ENCODE results near the gene GNAZ.

Gene GNAZ

DNA sequence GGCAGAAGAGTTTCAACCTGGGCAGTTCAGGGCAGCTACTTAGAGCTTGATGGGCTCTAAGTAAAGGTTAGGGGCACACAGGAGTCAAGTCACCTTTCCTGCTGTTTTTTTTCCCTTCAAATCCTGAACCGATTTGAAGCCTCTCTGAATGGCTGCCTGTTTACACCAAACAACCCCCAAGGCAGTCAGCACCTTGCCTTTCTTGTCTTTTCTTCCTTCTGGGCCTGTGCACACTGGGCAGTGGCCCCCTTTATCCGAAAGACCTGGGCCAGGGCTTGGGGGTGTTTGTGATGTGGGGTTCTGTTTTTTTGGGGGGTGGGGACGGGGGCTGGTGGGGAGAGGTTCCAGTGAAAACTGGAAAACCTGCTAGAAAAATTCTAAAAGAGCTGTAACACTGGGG lies 67.1 kb downstream of the GNAZ start:
- peaks cover 64% of the 10 kb centered on the region for H3K4me1 ChIP-seq (ENCODE audit: low read length)
- peaks cover 56% of the 10 kb centered on the region for H3F3A ChIP-seq (ENCODE audit: insufficient read depth, low read length)
- DNase-seq: no peak
- H3K9ac ChIP-seq (ENCODE audit: low read length): peak overlapping the region; percentile 94
- no peaks in the 10 kb centered on the region for H3K36me3 ChIP-seq (replicated peaks; ENCODE audit: insufficient read depth, low read length)
- H2AFZ ChIP-seq (ENCODE audit: low read length): no peak overlapping the region
- TF ChIP-seq, protein P1, sequence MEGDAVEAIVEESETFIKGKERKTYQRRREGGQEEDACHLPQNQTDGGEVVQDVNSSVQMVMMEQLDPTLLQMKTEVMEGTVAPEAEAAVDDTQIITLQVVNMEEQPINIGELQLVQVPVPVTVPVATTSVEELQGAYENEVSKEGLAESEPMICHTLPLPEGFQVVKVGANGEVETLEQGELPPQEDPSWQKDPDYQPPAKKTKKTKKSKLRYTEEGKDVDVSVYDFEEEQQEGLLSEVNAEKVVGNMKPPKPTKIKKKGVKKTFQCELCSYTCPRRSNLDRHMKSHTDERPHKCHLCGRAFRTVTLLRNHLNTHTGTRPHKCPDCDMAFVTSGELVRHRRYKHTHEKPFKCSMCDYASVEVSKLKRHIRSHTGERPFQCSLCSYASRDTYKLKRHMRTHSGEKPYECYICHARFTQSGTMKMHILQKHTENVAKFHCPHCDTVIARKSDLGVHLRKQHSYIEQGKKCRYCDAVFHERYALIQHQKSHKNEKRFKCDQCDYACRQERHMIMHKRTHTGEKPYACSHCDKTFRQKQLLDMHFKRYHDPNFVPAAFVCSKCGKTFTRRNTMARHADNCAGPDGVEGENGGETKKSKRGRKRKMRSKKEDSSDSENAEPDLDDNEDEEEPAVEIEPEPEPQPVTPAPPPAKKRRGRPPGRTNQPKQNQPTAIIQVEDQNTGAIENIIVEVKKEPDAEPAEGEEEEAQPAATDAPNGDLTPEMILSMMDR (IDR thresholded peaks at IDR 0.05; ENCODE audit: low read length): no peak
- TF ChIP-seq EZH2phosphoT487 (IDR thresholded peaks at IDR 0.05; ENCODE audit: low read length) (no peak), EZH2 (optimal IDR thresholded peaks at IDR 0.05; ENCODE audit: low read depth, low read length) (no peak)
- H3K4me3 ChIP-seq (ENCODE audit: low read length): peak overlapping the region; percentile 31
- H3K27ac ChIP-seq (ENCODE audit: low read length): peak overlapping the region; percentile 99
- no peaks in the 10 kb centered on the region for H3K9me3 ChIP-seq (replicated peaks; ENCODE audit: insufficient read depth, low read length)
- H3K4me2 ChIP-seq (ENCODE audit: low read depth, low read length): peak overlapping the region; percentile 46
- no peaks in the 10 kb centered on the region for H4K20me1 ChIP-seq (ENCODE audit: insufficient read depth, low read length)
- no peaks in the 10 kb centered on the region for H3K27me3 ChIP-seq (replicated peaks; ENCODE audit: insufficient read depth, low read length)
- H3K79me2 ChIP-seq (ENCODE audit: low read length): peaks cover 8% of the 10 kb centered on the region; the same call in 1 of the 2 replicates
- H3K9me2 ChIP-seq (replicated peaks; ENCODE audit: insufficient read depth, low read length): no peaks in the 10 kb centered on the region

DNA sequence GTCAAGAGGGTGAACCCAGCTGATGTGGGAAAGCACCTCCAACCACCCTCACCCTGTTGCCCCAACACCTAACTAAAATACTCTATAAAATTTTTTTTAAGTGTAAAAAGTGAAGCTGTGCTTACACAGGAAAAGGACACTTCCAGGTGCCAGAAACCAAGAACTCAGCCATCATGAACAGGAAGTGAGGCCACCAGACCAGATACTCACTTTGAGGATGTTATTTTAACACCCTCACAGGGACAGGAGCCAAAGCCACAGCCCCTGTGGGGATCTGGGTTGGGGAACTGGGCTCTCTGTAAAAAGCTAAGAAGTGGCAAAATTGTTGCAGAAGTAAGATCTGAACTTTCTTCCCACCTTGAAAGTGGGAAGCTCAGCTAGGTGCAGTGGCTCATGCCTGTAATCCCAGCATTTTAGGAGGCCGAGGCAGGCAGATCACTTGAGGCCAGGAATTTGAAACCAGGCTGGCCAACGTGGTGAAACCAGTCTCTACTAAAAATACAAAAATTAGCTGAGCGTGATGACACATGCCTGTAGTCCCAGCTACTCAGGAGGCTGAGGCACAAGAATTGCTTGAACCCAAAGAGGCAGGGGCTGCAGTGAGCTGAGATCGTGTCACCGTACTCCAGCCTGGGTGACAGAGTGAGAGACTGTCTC lies 67.7 kb downstream of the GNAZ start:
- Histone ChIP-seq H3K4me2 (ENCODE audit: low read depth, low read length) (peak overlapping the region; percentile 46; the same call in 1 of the 2 replicates), H3K27ac (ENCODE audit: low read length) (peak overlapping the region; percentile 99), H3K9me2 (replicated peaks; ENCODE audit: insufficient read depth, low read length) (no peaks in the 10 kb centered on the region), H3K79me2 (ENCODE audit: low read length) (peaks cover 8% of the 10 kb centered on the region; the same call in 1 of the 2 replicates), H3K4me3 (ENCODE audit: low read length) (peak overlapping the region; percentile 6; the same call in 1 of the 2 replicates), H4K20me1 (ENCODE audit: insufficient read depth, low read length) (no peaks in the 10 kb centered on the region), H3K27me3 (replicated peaks; ENCODE audit: insufficient read depth, low read length) (no peaks in the 10 kb centered on the region), H3K4me1 (ENCODE audit: low read length) (peaks cover 69% of the 10 kb centered on the region), H3K9me3 (replicated peaks; ENCODE audit: insufficient read depth, low read length) (no peaks in the 10 kb centered on the region), H3K36me3 (replicated peaks; ENCODE audit: insufficient read depth, low read length) (no peaks in the 10 kb centered on the region), H3F3A (ENCODE audit: insufficient read depth, low read length) (peaks cover 56% of the 10 kb centered on the region), H2AFZ (ENCODE audit: low read length) (no peak overlapping the region), H3K9ac (ENCODE audit: low read length) (peak overlapping the region; percentile 94)
- DNase-seq: peak; percentile 94
- TF ChIP-seq, protein P1 (IDR thresholded peaks at IDR 0.05; ENCODE audit: low read length): no peak
- TF ChIP-seq EZH2 (optimal IDR thresholded peaks at IDR 0.05; ENCODE audit: low read depth, low read length) (no peak), EZH2phosphoT487 (IDR thresholded peaks at IDR 0.05; ENCODE audit: low read length) (no peak)

DNA sequence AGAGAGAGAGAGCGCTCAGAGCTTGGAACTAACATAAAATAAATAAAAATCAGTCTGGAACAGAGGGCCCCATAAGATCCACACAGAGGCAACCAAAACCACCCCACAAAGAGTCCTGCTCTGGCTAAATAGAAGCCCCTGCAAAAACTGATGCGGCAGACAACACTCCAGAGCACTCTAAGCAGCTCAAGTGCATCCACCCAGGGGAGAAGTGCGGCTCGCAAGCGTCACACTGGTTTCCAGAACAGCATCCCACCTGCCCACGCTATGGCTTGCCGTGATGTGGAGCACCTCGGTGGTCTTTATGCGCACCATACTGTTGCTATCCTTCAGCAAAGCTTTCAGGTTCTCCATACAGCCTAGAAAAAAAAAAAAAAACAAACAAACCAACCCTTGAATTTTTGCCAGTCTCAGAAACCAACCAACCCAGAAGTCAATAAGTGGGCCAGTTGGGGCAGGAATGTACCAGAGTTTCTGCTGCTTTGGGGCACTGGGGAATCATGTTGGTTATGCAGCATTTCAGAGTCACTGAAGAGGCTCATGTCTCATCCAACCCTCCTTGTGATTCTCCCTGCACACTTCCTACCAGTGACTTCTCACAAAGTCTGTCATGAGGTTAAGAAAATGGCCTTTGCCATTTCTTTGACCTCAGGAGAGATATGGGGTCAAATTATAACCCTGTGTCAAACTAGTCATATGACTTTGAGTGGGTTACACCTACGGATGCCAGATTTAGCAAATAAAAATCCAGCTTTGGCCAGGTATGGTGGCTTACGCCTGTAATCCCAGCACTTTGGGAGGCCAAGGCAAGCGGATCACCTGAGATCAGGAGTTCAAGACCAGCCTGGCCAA lies 68.5 kb downstream of the GNAZ start:
- no peak for DNase-seq
- Histone ChIP-seq H3K9me3 (replicated peaks; ENCODE audit: insufficient read depth, low read length) (no peaks in the 10 kb centered on the region), H3K27ac (ENCODE audit: low read length) (peak overlapping the region; percentile 99), H3K36me3 (replicated peaks; ENCODE audit: insufficient read depth, low read length) (no peaks in the 10 kb centered on the region), H3K27me3 (replicated peaks; ENCODE audit: insufficient read depth, low read length) (no peaks in the 10 kb centered on the region), H2AFZ (ENCODE audit: low read length) (no peak overlapping the region), H3K9ac (ENCODE audit: low read length) (peak overlapping the region; percentile 94), H3K4me1 (ENCODE audit: low read length) (peaks cover 69% of the 10 kb centered on the region), H3K4me3 (ENCODE audit: low read length) (peak overlapping the region; percentile 6; the same call in 1 of the 2 replicates), H3K9me2 (replicated peaks; ENCODE audit: insufficient read depth, low read length) (no peaks in the 10 kb centered on the region), H3K4me2 (ENCODE audit: low read depth, low read length) (peak overlapping the region; percentile 46), H3F3A (ENCODE audit: insufficient read depth, low read length) (peaks cover 56% of the 10 kb centered on the region), H4K20me1 (ENCODE audit: insufficient read depth, low read length) (no peaks in the 10 kb centered on the region), H3K79me2 (ENCODE audit: low read length) (peaks cover 8% of the 10 kb centered on the region; the same call in 1 of the 2 replicates)
- TF ChIP-seq EZH2phosphoT487 (IDR thresholded peaks at IDR 0.05; ENCODE audit: low read length) (no peak), EZH2 (optimal IDR thresholded peaks at IDR 0.05; ENCODE audit: low read depth, low read length) (no peak)
- TF ChIP-seq, protein P1 (IDR thresholded peaks at IDR 0.05; ENCODE audit: low read length): no peak
